HG03039 (cell line): Measurements from ENCODE around the gene RITA1.
"Not testable (repeated sequence)": the region's sequence is repeated elsewhere in the genome, so short reads cannot be mapped to it uniquely, and the experiment has no call there.

Experiments
- ATAC-seq: cut with Tn5 transposase; IDR thresholded peaks from one replicate; pipeline ENCODE4 v1.9.1; 2021; ENCODE audit warnings: mild to moderate bottlenecking, moderate library complexity; ENCODE audit not compliant: unreplicated experiment

RITA1 gene

DNA sequence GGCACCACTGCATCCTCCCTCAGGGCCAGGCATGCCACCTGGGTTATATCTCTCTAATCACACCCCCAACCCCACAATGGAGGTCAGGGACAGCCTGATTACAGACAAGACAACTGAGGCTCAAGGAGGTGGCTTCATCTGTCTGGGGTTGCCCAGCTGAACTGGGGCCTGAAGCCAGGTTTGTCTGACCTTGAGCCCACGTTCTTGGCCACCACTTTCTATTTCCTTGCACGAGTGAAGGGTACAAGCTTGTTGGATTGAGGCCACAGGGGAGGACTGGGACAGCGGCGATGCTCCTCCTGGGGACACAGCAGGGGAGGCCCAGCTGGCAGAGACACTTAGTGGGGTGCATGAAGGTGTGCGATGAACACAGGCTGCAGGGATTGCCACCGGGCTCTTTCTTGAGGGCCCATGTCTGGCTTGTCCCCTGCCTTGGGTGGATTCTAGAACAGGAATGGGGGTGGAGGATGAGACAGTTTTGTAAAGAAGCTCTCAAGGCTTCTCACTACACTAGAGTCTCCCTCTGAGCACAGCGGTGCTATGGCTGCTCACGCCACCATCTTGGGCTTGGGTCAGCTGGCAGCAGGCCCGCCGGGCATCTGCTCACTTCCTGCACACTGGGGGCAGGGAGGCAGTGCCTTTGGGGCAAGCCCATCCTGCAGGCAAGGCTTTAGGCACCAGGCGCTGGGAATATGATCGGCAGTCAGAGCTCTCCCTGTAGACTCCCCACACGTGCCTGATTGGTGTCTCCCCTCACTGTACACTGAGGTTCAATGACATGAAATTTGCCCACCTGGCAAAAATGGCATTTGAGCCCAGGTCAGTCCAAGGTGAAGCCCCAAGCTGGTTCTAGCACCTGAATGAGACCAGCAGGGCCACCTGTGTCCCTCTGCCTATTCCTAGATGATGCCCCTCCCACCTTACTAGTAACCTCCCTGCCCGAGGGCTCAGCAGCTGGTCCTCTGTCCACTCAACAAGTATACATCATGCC lies 16.0 kb downstream of the RITA1 start:
- ATAC-seq = no peak

GRCh38 chr12:113202300-113203075 lies 17.0 kb downstream of the RITA1 start:
- ATAC-seq = no peak

DNA sequence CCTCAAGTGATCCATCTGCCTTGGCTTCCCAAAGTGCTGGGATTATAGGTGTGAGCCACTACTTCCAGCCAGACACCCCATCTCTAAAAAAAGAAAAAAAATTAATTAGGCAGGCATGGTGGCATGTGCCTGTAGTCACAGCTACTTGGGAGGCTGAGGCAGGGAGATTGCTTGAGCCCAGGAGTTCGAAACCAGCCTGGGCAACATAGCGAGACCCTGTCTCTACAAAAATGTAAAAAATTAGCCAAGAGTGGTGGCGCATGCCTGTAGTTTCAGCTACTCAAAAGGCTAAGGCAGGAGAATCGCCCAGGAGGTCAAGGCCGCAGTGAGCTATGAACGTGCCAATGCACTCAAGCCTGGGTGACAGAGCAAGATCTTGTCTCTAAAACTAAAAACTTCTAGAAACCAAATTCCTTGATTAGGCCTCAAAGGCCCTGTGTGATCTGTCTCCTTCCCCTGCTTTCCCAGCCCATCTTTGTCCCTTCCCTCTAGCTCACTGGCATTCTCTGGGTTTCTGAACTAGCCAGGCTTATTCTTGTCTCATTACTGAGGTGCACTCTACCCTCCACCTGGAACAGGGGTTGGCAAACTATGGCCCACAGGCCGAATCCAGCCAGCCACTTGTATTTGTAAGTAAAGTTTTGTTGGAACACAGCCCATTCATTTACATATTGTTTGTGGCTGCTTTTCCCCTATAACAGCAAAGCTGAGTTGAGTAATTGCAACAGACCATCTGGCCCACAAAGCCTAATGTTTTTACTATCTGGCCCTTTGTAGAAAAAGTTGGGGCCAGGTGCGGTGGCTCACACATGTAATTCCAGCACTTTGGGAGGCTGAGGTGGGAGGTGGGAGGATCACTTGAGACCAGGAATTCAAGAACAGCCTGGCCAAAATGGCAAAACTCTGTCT lies 18.6 kb downstream of the RITA1 start:
- ATAC-seq = no peak

GRCh38 chr12:113204804-113205203 lies 19.3 kb downstream of the RITA1 start:
- ATAC-seq = no peak

DNA sequence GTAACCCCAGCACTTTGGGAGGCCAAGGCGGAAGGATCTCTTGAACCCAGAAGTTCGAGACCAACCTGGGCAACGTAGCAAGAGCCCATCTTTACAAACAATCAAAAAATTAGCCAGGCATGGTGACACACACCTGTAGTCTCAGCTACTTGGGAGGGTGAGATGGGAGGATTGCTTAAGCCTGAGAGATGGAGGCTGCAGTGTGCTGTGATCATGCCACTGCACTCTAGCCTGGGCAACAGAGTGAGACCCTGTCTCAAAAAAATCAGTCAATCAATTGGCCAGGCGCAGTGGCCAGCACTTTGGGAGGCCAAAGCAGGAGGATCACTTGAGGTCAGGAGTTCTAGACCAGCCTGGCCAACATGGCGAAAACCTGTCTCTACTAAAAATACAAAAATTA lies 21.3 kb downstream of the RITA1 start:
- ATAC-seq = not testable (repeated sequence)

- ATAC-seq = no peak
These were observed 22.1 kb downstream of the RITA1 start for GRCh38 chr12:113207613-113208040.

DNA sequence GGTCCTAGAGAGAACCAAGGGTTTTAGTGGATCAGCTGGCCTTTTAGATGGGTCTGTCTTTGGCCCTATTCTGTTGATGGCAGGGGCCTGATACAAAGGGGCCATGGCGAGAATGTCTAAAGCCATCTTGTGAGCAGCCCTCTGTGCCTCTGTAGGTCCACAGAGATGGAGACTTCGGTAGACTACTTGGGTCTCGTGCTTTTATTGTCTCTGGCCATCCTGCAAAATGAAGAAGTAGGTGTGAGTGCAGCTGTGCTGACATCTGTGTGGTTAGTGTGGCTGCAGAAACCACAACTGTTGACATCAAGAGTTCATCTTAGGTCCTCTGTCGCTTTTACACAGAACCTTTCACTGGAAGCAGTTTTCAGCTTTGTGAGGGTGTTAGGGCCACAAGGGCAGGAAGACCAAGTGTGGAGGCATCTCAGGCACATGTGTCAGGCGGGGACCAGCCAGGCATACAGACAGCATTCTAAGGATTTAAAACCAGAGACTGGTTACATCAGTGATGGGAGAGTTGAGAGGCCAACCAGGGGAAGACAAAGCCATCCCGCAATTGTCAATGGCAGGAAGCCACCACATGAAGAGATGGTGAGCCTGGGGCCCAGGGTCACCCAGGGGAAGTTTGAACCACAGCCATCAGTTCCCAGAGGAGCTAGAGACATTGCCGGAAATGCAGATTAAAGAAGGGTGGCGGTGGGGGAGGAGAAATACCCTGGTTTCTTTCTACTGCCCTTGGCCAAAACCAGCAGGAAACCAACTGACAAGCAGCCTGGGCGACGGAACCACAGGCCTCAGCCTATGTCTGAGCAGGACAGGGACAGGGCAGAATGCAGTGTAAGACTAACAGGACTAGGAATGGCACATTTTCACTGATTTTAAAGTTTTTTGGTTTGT lies 22.8 kb downstream of the RITA1 start:
- peak; percentile 66 for ATAC-seq

DNA sequence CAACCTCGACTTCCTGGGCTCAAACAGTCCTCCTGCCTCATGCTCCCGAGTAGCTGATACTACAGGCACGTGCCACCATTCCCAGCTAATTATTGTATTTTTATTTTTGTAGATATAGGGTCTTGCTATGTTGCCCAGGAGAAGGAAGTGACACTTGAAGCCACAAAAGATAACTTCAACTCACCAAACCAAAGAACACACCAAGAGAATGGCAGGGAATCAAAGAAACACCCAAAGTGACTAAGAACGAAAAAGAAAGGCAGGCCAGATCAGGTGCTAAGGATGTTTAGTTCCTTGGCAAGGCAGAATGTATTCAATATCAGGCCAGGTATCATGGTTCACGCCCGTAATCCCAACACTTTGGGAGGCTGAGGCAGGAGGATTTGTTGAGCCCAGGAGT lies 25.6 kb downstream of the RITA1 start:
- ATAC-seq = no peak

DNA sequence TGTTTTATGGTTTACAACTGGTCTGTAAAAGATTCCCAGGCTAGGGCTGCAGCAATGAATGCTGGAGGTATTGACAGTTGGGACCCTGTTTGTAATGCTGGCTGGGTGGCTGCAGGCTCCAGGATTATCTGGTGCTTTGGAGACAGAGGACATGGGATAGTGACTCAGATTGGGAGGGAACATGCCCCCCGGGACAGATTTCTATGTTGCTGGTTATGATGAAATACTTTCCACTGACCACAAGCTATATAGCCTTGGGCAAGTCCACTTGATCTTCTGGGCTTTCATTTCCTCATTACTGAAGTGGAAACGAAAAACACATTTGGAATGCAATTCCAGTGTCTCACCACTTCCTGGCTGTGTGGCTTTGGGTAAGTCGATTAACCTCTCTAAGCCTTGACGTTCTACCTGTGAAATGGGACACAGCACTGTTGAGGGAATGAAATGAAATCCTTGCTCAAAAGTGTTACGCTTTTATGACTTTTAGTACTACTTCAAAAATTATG lies 29.4 kb downstream of the RITA1 start:
- ATAC-seq = no peak

- no peak for ATAC-seq
These were observed 30.5 kb downstream of the RITA1 start for GRCh38 chr12:113216027-113216426.

DNA sequence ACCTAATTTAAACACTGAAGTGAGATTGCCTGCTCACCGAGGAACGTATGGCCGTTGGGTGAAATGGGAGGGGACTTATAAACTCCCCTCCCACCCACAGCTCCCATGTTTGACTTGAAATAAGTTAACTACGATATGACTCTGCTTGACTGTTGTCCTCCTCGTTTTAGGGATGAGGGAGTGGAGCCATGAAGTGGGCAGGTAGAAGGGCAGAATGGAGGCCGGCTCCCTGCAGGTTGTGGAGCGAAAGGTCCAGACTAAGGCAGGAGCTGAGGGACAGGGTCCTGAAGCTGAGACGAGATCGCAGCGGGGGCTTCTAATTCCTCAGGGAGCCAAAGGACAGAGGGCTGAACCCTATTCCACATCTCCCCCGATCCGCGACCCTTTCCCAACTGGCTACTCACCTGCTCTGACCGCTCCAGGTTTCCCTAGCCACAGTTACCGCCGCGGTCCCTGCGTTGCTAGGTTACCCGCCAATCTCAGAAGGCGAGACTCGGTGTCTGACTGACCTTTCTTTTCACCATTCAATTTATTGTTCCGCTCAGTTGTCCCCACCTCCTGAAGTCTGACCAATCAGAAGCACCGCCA lies 35.2 kb downstream of the RITA1 start:
- no peak for ATAC-seq

DNA sequence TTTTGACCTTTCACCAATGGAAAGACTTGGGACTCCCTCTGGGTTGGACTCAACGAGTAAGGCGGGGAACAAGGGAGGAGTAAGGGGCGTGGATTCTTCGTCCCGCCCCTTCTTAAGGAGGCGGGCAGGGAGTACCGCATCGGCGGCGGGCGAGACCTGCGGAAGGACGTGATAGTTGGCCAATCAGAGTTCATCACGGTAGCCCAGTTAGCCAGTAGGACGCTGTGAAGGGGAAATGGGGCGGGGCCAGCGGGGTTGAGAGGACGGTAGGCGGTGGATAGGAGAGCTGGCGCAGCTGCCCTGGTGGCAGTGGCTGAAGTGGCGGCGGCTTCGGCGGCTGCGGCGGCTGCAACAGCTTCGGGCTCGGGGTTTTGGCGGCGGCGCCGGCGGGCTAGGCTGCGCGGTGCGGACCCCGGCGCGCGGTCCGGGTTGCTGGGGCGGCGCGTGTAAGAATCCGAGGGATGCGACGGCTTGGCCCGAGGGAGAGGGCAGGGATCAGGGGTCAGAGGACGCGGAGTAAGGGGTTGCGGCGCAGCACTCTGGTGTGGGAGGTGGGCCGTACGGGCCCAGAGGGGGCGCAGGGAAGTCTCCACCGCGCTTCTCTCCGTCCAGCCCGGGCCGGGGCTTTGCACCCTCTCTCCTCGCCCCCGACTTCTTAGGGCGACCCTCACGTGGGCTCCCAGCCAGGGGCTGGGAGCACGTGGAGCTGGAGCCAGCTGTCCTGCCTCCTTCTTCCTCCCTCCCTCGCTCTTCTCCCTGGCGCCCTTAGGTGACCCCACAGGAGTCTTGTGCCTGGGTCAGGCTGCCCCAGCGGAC lies 35.9 kb downstream of the RITA1 start, which contains the start of gene TPCN1:
Gene TPCN1, plus strand, starts transcription at position 284 of the 816 bp plus-strand sequence. CDS start 5,389 bp downstream, outside the sequence.
- peak; percentile 85 for ATAC-seq

DNA sequence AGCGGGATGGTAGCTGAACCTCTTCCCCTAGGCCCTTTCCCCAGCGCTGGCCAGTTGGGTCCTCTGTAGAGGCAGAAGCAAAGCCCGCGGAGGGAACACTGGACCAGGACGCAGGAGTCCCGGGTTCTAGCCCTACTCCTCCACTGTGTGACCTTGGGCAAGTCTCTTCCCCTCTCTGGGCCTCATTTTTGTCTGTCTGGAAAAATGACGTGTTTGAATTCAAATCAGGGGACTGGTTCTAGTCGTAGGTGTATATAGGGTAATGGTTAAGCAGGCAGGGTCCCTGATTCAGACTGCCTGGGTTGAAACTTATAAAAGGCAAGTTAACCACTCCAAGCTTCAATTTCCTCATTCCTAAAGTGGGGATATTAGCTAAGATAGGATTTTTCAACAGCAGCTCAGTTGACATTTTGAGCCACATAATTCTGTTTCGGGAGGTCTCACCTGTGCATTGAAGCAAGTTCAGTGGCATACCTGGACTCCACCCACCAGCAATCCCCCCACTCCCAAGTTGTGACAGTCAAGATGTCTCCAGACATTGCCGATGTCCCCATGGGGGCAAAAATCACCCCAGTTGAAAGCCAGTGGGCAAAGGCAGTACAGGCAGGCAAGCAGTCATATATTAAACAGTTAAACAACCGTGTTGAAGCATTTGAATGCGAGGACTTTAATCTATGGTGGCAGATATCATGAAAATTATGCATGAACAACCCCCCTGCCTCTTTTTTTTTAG lies 36.6 kb downstream of the RITA1 start:
- ATAC-seq = no peak

DNA sequence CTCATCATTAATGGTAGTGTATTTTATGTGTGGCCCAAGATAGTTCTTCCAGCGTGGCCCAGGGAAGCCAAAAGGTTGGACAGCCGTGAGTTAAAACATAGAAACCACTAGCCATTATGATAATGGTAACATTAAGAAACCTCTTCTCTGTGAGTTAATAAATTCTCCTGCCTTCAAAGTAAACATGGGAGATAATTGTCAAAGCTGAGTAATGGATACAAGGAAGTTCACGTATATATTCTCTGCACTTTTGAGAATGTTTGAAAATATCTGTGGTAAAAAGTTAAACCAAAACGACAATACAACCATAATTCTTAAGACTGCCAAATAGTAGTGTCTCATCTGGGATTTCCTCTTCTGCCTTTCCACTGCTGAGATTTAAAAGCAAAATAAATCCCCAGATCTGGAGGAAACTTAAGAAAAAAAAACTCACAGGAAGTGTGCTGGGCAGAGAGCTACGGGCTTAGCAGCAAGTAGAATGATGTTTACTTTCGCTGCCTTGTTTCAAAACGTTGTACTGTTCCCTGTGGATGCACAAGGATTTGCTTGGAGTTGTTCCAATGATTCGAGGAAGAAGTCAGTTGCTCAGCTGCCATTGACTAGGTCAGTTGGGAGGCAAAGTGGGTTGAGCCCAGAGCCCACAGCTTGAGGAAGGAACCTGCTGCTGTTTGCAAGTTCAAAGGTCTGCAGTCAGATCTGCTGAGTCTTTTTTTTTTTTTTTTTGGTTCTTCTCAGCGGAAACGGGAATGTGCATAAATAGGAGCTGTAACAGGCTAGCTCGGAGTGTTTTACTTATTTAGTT lies 37.4 kb downstream of the RITA1 start:
- ATAC-seq = no peak

DNA sequence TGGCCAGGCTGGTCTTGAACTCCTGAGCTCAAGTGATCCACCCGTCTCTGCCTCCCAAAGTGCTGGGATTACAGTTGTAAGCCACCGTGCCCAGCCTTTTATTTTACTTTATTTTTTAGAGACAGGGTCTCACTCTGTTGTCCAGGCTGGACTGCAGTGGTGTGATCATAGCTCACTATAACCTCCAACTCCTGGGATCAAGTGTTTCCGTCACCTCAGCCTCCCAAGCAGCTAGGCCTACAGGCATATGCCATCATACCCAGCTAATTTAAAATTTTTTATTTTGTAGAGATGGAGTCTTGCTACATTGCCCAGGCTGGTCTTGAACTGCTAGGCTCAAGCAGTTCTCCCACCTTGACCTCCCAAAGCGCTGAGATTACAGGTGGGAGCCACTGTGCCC lies 39.4 kb downstream of the RITA1 start:
- no peak for ATAC-seq

DNA sequence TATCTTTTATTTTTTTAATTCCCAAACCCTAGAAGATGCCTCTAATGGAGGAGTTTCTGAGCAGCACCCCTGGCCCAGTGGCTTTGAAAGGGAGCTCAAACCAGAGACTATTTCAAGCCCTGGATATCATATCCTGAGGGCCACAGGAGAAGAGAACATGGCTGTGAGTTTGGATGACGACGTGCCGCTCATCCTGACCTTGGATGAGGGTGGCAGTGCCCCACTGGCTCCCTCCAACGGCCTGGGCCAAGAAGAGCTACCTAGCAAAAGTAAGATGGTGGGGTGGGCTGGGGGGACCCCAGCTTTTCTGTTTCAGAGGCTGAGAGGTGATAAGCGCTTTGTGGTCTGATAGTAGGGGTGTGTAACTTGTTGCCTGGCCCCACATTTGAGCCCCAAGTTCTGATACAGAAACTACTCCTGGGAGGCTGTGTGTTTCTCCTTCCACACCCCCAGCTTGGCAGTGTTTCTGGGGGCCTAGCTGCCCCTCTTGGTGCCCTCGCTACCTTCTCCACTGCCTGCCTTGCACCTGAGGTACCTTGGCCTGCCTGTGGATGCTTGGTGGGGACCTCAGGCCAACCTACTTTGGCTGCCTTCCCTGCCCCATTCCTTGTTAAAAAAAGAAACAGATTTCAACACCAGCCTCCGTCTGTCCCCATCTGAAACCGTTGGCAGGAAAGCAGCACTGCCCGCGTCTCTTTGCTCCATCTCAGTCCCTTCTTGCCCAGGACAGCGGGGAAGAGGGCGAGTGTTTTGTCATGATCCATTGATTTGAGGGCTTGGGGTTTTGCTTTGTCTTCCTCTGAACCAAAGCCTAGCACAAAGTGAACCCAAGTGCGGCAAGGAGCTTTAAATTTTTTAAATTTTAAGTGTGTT lies 41.4 kb downstream of the RITA1 start:
- no peak for ATAC-seq
